Ovary (tissue), 3 donors: ENCODE measurements around the gene GFRA1.

Experiments
- CTCF ChIP-seq, 3 donors: fragments of 450-650 bp in 2 of 3; fragments of 200-600 bp in 1 of 3; IDR thresholded peaks; one replicate each; pipeline versions ENCODE4 v1.5.1 to v1.8.0; 2016 to 2022; ENCODE audit warnings: antibody characterized with exemption in 3 of 3, mild to moderate bottlenecking in 1 of 3
- EP300 ChIP-seq: sonication (generic); formaldehyde crosslinking; IDR thresholded peaks from one replicate; pipeline ENCODE4 v1.6.1; 2017; ENCODE audit warnings: antibody characterized with exemption
- POLR2A ChIP-seq: fragments of 450-650 bp; IDR thresholded peaks from one replicate; pipeline ENCODE4 v1.6.1; 2017; ENCODE audit warnings: antibody characterized with exemption, mild to moderate bottlenecking, moderate library complexity
- donor health status: DM: no; HTN: no; CAD: no.

- no peak for TF ChIP-seq CTCF (IDR thresholded peaks at IDR 0.05)
- TF ChIP-seq POLR2A, result no peak
- TF ChIP-seq EP300, result no peak
These were observed 217.6 kb downstream of the GFRA1 start for GRCh38 chr10:116055252-116055916.
